ENCODE data around the gene RDH11.
"Not testable (repeated sequence)": the region's sequence is repeated elsewhere in the genome, so short reads cannot be mapped to it uniquely, and the experiment has no call there.

The RDH11 gene

GRCh38 chr14:67701492-67701891, 5.9 kb upstream of the RDH11 start, which contains the start of gene RDH12:
TSS of gene RDH12 (plus strand) at chr14:67701886. CDS start at chr14:67722643, 20,757 bp downstream.
- DNase-seq, result not testable (repeated sequence)

GRCh38 chr14:67698179-67698578, 2.6 kb upstream of the RDH11 start:
- DNase-seq, result no peak

GRCh38 chr14:67697006-67697405, 1.4 kb upstream of the RDH11 start:
- no peak for DNase-seq

GRCh38 chr14:67694791-67695393, 672 bp downstream of the RDH11 start:
- DNase-seq, result peak; percentile 96

GRCh38 chr14:67690011-67690410, 5.6 kb downstream of the RDH11 start:
- no peak for DNase-seq

GRCh38 chr14:67683842-67684241, 11.7 kb downstream of the RDH11 start:
- DNase-seq, result no peak

- peak; percentile 89 for DNase-seq
Measured at GRCh38 chr14:67680941-67681340, 14.6 kb downstream of the RDH11 start.

- peak; percentile 94 for DNase-seq
Measured at GRCh38 chr14:67680121-67680602, 15.4 kb downstream of the RDH11 start.

- peak; percentile 14 for DNase-seq
Measured at GRCh38 chr14:67679006-67679405, 16.6 kb downstream of the RDH11 start.

- peak; percentile 20 for DNase-seq
Measured at GRCh38 chr14:67675219-67675582, 20.4 kb downstream of the RDH11 start.

GRCh38 chr14:67674480-67675218, 20.9 kb downstream of the RDH11 start, which contains the start of gene VTI1B:
TSS of gene VTI1B (minus strand) at chr14:67674632. CDS start at chr14:67674489, 143 bp downstream.
- peak; percentile 93 for DNase-seq

- DNase-seq, result peak; percentile 77
Measured at GRCh38 chr14:67674139-67674479, 21.5 kb downstream of the RDH11 start.

GRCh38 chr14:67673451-67673850, 22.1 kb downstream of the RDH11 start:
- DNase-seq, result no peak

GRCh38 chr14:67668559-67668958, 27.0 kb downstream of the RDH11 start:
- no peak for DNase-seq

- peak; percentile 82 for DNase-seq
Measured at GRCh38 chr14:67666750-67667449, 28.7 kb downstream of the RDH11 start.

GRCh38 chr14:67665868-67666267, 29.7 kb downstream of the RDH11 start:
- DNase-seq, result no peak

- DNase-seq, result peak; percentile 21
Measured at GRCh38 chr14:67663633-67664032, 31.9 kb downstream of the RDH11 start.

- no peak for DNase-seq
Measured at GRCh38 chr14:67653651-67654280, 41.8 kb downstream of the RDH11 start.

GRCh38 chr14:67652189-67652588, 43.4 kb downstream of the RDH11 start:
- DNase-seq, result no peak

GRCh38 chr14:67650694-67651093, 44.9 kb downstream of the RDH11 start:
- no peak for DNase-seq

- no peak for DNase-seq
Measured at GRCh38 chr14:67650151-67650550, 45.4 kb downstream of the RDH11 start.

- DNase-seq, result no peak
Measured at GRCh38 chr14:67646131-67646530, 49.4 kb downstream of the RDH11 start.

GRCh38 chr14:67645414-67645813, 50.1 kb downstream of the RDH11 start:
- no peak for DNase-seq

Measured in hematopoietic multipotent progenitor cell treated with erythropoietin and hydrocortisone succinate and interleukin-3 and kit ligand, for 4 days (in vitro differentiated cells).